Lower lobe of right lung (tissue), 2 donors: ENCODE data around the gene STK11IP. TPM values are rescaled to one million over a fixed set of nuclear protein-coding genes. Genes with fewer than 3 reads are reported as not detected.

ENCODE experiments used
- ATAC-seq, 2 donors: fragments of 200-7000 bp; cut with Tn5 transposase; one replicate each; pipeline ENCODE4 v1.9.1; 2020 to 2022; ENCODE audit warnings: mild to moderate bottlenecking in 2 of 2, moderate library complexity in 2 of 2
- DNase-seq: peaks from one replicate; pipeline ENCODE4 v3.0.0-alpha.2; 2020
- H3K27ac ChIP-seq: fragments of 200-600 bp; one replicate; pipeline ENCODE4 v1.8.0; 2022
- H3K27me3 ChIP-seq: fragments of 200-600 bp; one replicate; pipeline ENCODE4 v1.8.0; 2022; ENCODE audit warnings: low read depth
- H3K36me3 ChIP-seq: fragments of 200-600 bp; one replicate; pipeline ENCODE4 v1.8.0; 2022; ENCODE audit warnings: mild to moderate bottlenecking
- H3K4me1 ChIP-seq: fragments of 200-600 bp; one replicate; pipeline ENCODE4 v1.8.0; 2022
- H3K4me3 ChIP-seq: fragments of 200-600 bp; one replicate; pipeline ENCODE4 v1.8.0; 2022; ENCODE audit warnings: mild to moderate bottlenecking
- H3K9me3 ChIP-seq: fragments of 200-600 bp; one replicate; pipeline ENCODE4 v1.8.0; 2022
- intact Hi-C: fragments of 100-400 bp; cut with DNase I; formaldehyde crosslinking; loops from one replicate; pipeline ENCODE4 v1.11.0; 2022
- total RNA-seq: library from RNA; stranded (reverse); fragmentation: NEBNext Ultra II Directional; extraction: Animal tissue kit (Norgen Biotek cat#: 25700); gene quantifications from one replicate; pipeline ENCODE4 v1.2.1, GENCODE V29; 2021
- TF ChIP-seq, protein P1 (sequence below): fragments of 200-600 bp; IDR thresholded peaks from one replicate; pipeline ENCODE4 v1.8.0; 2022; ENCODE audit warnings: antibody characterized with exemption, mild to moderate bottlenecking
- donor health status: DM: no; HTN: yes; CAD: no; lungs with severe emphysema.

Gene STK11IP
- total RNA-seq, 1 donor from 2014 or later, result 31.8 TPM

DNA sequence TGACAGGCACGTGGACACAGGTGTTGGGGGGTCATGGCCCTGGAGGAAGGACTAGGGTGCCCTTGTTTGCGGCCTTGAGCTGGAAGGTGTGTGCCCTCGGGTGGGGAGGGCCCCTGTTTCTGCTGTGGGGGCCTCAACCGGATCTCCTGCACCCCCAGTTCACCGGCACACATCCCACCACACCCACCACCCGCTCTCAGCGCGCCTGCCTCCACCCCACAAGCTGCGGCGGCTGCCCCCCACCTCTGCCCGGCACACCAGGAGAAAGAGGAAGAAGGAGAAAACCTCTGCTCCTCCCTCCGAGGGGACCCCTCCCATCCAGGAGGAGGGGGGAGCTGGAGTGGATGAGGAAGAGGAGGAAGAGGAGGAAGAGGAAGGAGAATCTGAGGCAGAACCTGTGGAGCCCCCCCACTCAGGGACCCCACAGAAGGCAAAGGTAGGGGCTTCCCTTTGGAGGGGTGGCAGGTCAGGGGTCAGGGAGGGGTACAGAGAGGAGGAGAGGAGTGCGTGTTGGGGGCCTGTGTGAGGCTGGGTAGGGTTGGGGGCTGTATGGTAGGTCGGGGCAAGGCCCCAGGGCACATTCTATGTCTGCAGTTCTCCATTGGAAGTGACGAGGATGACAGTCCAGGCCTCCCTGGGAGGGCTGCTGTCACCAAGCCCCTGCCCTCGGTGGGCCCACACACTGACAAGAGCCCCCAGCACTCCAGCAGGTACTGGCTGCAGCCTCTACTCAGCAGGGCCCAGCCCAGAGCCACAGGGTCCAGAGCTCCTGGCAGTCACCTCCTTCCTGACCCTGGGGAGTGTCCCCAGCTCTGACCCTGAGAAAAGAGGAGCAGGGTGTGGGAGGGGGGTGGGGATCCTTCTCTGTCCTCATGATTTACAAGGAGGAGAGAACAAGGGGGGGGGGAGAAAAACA, 31.6 kb downstream of the STK11IP start:
- no peak overlapping the region for H3K27ac ChIP-seq
- H3K4me3 ChIP-seq, result no peak overlapping the region
- no peaks in the 10 kb centered on the region for H3K36me3 ChIP-seq
- DNase-seq (no peak), ATAC-seq (no peak)
- TF ChIP-seq, protein P1, sequence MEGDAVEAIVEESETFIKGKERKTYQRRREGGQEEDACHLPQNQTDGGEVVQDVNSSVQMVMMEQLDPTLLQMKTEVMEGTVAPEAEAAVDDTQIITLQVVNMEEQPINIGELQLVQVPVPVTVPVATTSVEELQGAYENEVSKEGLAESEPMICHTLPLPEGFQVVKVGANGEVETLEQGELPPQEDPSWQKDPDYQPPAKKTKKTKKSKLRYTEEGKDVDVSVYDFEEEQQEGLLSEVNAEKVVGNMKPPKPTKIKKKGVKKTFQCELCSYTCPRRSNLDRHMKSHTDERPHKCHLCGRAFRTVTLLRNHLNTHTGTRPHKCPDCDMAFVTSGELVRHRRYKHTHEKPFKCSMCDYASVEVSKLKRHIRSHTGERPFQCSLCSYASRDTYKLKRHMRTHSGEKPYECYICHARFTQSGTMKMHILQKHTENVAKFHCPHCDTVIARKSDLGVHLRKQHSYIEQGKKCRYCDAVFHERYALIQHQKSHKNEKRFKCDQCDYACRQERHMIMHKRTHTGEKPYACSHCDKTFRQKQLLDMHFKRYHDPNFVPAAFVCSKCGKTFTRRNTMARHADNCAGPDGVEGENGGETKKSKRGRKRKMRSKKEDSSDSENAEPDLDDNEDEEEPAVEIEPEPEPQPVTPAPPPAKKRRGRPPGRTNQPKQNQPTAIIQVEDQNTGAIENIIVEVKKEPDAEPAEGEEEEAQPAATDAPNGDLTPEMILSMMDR, result no peak
- peaks cover 5% of the 10 kb centered on the region for H3K4me1 ChIP-seq
- peaks cover 24% of the 10 kb centered on the region for H3K27me3 ChIP-seq
- intact Hi-C loops, result no loop called here
- H3K9me3 ChIP-seq, result no peaks in the 10 kb centered on the region

DNA sequence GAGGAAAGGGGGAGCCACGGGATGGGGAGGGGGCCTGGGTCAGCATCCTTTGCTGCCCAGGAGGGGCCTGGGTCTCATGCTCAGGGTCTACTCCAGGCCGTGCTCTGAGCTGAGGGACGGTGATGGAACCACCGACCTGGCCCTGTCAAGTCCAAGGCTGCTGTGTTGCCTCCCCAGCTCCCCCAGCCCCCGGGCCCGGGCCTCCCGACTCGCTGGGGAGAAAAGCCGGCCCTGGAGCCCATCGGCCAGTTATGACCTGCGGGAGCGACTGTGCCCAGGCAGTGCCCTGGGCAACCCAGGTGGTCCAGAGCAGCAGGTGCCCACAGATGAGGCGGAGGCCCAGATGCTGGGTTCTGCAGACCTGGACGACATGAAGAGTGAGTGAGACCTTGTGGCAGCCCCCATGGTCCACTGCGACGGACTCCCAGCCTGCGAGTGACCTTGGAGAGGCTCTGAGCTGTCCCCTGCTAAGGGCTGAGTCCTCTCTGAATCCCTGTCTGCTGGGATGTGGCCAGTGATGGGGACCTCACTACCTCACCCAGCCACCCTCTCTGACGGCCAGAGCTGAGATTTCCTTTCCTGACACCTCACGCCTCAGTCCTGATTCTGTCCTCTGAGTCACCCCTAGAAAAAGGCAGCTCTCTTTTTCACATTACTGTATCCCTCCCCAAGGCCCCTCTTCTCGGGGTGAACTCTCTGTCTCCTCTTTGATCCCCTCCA, 32.5 kb downstream of the STK11IP start:
- intact Hi-C loops, result no loop called here
- DNase-seq (no peak), ATAC-seq (no peak)
- no peaks in the 10 kb centered on the region for H3K9me3 ChIP-seq
- peaks cover 24% of the 10 kb centered on the region for H3K27me3 ChIP-seq
- H3K4me1 ChIP-seq, result peaks cover 5% of the 10 kb centered on the region
- no peaks in the 10 kb centered on the region for H3K36me3 ChIP-seq
- TF ChIP-seq, protein P1, result no peak
- no peak overlapping the region for H3K4me3 ChIP-seq
- H3K27ac ChIP-seq, result no peak overlapping the region

DNA sequence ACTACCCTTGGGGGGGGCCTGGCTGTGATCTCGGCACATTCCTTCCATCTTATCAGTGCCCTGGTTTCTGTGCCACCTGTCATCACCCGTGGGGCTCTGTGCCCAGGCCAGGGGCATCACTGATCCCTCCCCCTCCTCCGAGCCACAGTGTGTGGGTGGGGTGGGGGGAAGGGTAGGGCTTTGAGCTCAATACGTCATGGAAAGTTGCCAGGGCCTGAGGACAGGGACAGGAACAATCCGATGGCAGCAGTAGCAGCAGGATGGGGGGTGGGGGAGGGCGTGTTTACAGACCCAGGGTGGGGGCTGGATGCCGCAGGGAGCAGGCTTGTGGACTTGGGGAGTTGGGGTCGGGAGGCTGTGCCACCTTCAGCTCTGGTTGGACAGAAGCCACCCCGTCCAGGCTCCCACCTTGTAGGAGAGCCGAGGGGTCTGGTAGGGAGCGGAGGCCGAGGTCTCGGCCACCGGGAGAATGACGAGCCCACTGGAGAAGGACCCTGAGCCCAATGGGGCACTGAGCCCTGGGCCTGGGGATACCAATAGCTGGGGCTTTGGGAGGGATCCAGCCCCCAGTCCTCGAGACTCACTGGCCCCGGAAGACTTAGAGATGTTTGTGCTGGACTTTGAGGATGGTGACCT, 33.2 kb downstream of the STK11IP start:
- peaks cover 24% of the 10 kb centered on the region for H3K27me3 ChIP-seq
- peaks cover 5% of the 10 kb centered on the region for H3K4me1 ChIP-seq
- H3K27ac ChIP-seq, result no peak overlapping the region
- intact Hi-C loops, result no loop called here
- no peaks in the 10 kb centered on the region for H3K36me3 ChIP-seq
- no peaks in the 10 kb centered on the region for H3K9me3 ChIP-seq
- TF ChIP-seq, protein P1, result no peak
- no peak for ATAC-seq
- no peak overlapping the region for H3K4me3 ChIP-seq
- DNase-seq, result no peak

DNA sequence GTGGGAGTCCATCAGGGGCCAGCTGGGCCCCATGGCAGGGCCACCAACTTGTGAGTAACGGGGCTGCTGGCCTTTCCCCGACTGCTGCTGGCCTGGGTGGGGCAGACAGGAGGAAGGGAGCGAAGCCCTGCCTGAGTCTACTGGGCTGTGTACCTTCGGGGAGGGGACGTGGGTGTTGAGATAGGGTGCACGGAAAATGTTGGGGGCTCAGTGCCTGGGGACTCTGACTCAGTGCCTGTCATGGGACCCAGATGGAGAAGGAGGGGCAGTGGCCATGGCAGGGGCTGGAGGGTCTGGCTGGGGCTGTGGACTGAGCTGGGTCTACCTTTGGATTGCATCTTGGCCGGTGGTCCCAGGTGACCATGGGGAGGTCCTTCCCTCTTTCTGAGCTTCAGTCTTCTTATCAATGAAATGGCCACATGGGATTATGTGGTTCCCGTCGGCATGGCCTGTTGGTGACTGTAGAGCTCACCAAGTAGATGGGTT, 33.8 kb downstream of the STK11IP start:
- TF ChIP-seq, protein P1, result no peak
- H3K27me3 ChIP-seq, result peaks cover 20% of the 10 kb centered on the region
- DNase-seq, result no peak
- no peak overlapping the region for H3K4me3 ChIP-seq
- no peaks in the 10 kb centered on the region for H3K9me3 ChIP-seq
- intact Hi-C loops, result no loop called here
- no peaks in the 10 kb centered on the region for H3K36me3 ChIP-seq
- no peak for ATAC-seq
- H3K27ac ChIP-seq, result no peak overlapping the region
- H3K4me1 ChIP-seq, result peaks cover 5% of the 10 kb centered on the region
